22Rv1 (cell line): ENCODE measurements around the gene LEO1.
"Not testable (repeated sequence)": the region's sequence is repeated elsewhere in the genome, so short reads cannot be mapped to it uniquely, and the experiment has no call there.

Experiments
- H3K27ac ChIP-seq: fragments of 450-650 bp; 2 replicates; pipeline ENCODE4 v1.5.1; 2017
- ZFX ChIP-seq: fragments of 450-650 bp; IDR thresholded peaks from 2 replicates; pipeline ENCODE4 v1.6.1; 2017; ENCODE audit warnings: antibody characterized with exemption, borderline replicate concordance
- TF ChIP-seq, protein P1 (sequence below): fragments of 450-650 bp; IDR thresholded peaks from 2 replicates; pipeline ENCODE4 v1.5.1; 2017; ENCODE audit warnings: mild to moderate bottlenecking

LEO1 gene

DNA sequence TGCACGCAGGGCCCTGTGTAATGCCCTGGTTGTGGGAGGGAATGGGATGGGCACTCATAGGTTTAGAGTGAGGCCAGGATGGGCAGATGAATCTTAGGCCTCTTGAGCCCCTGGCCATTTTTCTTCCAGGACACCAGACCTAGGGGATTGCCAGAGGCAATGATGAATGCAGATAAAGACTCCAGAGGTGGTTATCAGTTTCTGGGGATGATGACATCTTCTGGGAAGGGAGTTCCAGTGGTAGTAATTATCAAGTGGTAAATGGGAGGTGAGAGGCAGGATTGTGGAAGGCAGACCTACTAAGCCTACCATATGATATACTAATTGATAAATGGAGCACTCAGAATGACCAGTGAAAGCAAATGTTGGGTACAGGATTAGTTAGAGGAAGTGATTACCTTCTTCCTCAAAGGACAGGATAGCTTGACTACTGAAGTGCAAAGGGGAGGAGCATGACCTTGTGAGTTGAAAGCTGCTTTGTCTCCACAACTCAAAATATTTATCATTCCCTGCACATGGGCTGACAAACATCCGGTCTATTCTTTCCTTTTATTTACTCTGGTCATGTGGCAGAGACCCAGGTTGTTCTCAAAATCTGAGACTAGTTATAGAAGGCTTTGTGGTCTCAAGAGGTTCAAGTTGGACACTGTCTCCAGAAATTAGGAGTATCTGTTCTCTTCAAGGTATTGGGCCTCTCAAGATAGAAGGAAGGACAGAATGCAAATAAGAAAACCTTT, 37.3 kb upstream of the LEO1 start:
- H3K27ac ChIP-seq = peak overlapping the region; percentile 36
- no peak for TF ChIP-seq ZFX
- TF ChIP-seq, protein P1, sequence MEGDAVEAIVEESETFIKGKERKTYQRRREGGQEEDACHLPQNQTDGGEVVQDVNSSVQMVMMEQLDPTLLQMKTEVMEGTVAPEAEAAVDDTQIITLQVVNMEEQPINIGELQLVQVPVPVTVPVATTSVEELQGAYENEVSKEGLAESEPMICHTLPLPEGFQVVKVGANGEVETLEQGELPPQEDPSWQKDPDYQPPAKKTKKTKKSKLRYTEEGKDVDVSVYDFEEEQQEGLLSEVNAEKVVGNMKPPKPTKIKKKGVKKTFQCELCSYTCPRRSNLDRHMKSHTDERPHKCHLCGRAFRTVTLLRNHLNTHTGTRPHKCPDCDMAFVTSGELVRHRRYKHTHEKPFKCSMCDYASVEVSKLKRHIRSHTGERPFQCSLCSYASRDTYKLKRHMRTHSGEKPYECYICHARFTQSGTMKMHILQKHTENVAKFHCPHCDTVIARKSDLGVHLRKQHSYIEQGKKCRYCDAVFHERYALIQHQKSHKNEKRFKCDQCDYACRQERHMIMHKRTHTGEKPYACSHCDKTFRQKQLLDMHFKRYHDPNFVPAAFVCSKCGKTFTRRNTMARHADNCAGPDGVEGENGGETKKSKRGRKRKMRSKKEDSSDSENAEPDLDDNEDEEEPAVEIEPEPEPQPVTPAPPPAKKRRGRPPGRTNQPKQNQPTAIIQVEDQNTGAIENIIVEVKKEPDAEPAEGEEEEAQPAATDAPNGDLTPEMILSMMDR = no peak

DNA sequence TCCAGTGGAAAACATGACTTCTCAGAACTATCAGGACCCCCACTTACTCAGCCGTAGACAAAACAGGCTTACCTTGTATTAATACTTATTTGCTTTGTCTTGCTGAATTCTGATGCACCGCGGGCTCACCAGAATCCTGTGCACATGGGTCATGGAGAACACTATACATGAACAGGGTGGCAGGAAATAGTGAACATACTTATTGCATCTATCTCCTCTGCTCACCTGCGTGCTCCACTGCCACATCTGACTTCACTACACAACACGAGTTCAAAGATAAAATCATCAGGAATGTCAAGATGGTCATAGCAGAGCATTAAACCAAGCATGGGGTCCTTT, 36.8 kb upstream of the LEO1 start:
- no peak for TF ChIP-seq ZFX
- TF ChIP-seq, protein P1 = no peak
- peak overlapping the region; percentile 36 for H3K27ac ChIP-seq

DNA sequence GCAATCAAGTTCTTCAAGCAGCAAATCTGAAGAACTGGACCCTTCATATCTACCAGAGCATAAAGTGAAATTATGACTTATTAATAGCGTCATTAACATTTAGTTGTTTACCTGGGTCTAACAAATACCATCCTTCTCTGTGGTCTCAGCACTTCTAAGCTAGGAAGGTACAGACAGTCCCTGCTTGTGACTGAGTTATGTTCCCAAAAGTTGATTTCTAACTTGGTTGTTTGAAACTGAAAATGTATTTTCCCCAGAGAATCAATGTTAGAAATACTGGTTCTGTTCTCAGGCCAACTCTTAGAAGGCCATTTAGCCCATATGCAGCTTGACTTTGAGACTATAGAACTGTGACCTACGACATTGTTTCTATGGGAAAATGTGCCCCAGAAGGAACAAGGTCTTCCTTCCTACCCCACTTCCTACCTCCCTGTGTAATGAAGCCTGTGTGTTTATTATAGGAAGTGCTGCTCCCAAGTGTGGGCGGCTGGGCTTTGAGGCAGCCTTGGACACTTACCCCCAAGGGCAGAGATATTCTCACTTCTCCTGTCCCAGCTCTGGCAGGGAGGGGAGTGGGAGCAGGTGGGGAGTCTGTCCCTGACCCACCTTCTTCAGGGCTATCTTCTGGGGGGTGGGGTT, 35.2 kb upstream of the LEO1 start:
- no peak overlapping the region for H3K27ac ChIP-seq
- TF ChIP-seq, protein P1 = no peak
- TF ChIP-seq ZFX = no peak

DNA sequence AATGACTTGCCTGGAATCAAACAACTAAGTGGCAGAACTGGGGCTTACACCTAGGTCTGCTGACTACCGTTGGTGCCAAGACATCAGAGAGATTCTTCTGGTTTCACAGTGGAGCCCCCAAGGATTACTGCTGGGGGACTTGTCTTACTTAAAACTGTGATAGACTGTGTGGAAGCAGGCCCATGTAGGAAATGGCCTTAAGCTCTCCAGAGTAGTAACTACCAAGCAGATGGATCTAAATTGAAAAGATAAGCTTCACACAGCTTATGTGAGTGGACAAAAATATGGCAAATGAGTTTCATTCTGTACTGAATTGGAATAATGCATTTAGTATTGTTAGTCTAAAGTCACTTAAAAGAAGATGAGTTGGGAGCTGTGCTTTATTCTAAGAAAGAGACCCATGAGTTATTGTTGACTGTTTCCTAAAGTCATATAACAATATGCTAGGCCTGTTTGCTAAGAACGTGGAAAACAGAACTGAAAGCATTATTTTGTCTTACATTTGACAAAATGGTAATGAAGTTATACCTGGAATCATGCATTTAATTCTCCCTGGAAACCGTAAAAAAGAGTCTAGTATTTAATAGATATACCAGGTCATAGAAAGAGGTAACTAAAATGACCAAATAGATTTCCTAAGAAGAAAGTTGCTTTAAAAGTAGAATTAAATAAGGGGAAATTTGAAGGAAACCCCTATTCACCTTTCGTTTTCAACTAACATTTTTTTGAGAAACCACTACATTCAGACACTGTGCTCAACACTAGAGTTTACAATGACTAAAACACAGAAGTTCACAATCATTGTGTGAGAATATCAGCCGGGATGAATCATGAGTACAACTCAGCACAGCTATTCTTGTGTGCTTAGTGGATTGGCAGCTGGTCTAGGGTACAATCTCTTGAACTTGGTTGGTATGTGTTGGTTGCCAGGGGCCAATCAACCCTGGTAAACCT, 34.4 kb upstream of the LEO1 start:
- TF ChIP-seq, protein P1 = no peak
- TF ChIP-seq ZFX = no peak

DNA sequence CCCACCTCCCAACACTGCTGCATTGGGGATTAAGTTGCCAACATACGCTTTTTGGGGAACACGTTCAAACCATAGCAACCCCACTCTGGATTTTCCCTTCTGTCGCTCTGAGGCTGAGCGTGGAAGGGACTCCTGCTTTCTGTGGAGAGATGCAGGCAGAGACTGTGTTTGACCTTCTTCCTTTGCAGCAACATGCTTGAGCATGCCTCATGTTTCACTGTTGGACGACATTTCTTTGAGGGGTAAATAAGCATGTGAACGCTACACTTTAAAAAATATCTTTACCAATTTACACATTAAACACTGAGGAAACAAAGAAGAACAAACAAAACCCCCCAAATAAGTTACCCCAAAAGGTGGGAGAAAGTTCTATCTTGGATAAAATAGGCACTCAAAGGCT, 33.2 kb upstream of the LEO1 start:
- TF ChIP-seq, protein P1 = no peak
- TF ChIP-seq ZFX = no peak
- H3K27ac ChIP-seq = no peak overlapping the region

More for the DNA sequence above, 34.4 kb upstream of the LEO1 start:
- no peak overlapping the region for H3K27ac ChIP-seq

DNA sequence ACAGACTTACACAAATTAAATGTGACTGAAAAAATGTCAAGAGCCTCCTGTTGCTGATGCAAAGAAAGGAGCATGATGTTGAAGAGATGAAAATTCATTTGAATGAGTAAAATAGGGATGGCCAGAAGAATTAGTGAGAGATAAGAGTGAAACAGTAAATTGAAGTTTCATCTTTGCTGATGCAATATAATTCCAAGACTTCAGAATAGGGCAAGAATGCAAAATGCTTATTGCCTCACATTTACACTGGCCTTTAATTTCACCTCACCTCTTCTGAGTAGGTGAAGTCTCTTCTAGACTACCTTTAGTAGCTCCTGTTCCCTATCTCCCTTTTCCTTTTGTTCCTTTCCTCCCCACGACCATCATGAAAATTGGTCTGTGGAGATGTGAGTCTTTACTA, 32.1 kb upstream of the LEO1 start:
- no peak overlapping the region for H3K27ac ChIP-seq
- no peak for TF ChIP-seq ZFX
- TF ChIP-seq, protein P1 = no peak

DNA sequence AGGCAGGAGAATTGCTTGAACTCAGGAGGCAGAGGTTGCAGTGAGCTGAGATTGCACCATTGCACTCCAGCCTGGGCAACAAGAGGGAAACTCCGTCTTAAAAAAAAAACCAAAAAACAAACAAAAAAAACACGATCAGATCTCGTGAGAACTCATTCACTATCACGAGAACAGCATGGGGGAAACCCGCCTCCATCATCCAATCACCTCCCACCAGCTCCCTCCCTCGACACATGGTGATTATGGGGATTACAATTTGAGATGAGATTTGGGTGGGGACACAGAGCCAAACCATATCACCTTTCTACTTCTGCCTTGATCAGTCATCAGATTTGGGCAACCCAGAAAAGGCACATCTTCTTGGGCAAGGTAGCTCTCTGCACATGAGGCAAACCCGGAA, 31.5 kb upstream of the LEO1 start:
- H3K27ac ChIP-seq = not testable (repeated sequence)
